ENCODE measurements around the gene CYTH2.

The CYTH2 gene

GRCh38 chr19:48511321-48511731, 42.2 kb downstream of the CYTH2 start:
- Histone ChIP-seq H3K4me2 (ENCODE audit: low read length) (peak overlapping the region; percentile 80), H4K20me1 (ENCODE audit: control insufficient read depth, insufficient read depth, low read depth, low read length) (peaks cover 2% of the 10 kb centered on the region; the same call in 1 of the 2 replicates), H3K4me1 (ENCODE audit: control insufficient read depth, low read length) (peaks cover 32% of the 10 kb centered on the region), H3K79me2 (ENCODE audit: control insufficient read depth, low read length) (no peaks in the 10 kb centered on the region), H3F3A (ENCODE audit: control insufficient read depth, insufficient read depth) (peaks cover 16% of the 10 kb centered on the region), H3K27me3 (ENCODE audit: control insufficient read depth, low read length) (peaks cover 9% of the 10 kb centered on the region), H3K9me3 (ENCODE audit: control insufficient read depth, insufficient read depth, low read length) (no peaks in the 10 kb centered on the region), H3K9me2 (replicated peaks; ENCODE audit: control insufficient read depth, low read length) (no peaks in the 10 kb centered on the region), H3K4me3 (ENCODE audit: low read length) (peak overlapping the region; percentile 87), H3K27ac (ENCODE audit: low read depth, low read length) (no peak overlapping the region), H3K36me3 (ENCODE audit: control insufficient read depth, low read length) (no peaks in the 10 kb centered on the region)
- TF ChIP-seq EZH2phosphoT487 (IDR thresholded peaks at IDR 0.05; ENCODE audit: borderline replicate concordance, low read length), result no peak
- no peak for TF ChIP-seq CTCF (IDR thresholded peaks at IDR 0.05; ENCODE audit: low read depth, low read length, poor library complexity, severe bottlenecking)

- peak within 1 kb of the TSS; percentile 80 for H3K4me2 ChIP-seq (ENCODE audit: low read length)
- peak within 1 kb of the TSS; percentile 87 for H3K4me3 ChIP-seq (ENCODE audit: low read length)
- no peak for TF ChIP-seq EZH2phosphoT487 (IDR thresholded peaks at IDR 0.05; ENCODE audit: borderline replicate concordance, low read length)
- no peak for TF ChIP-seq CTCF (IDR thresholded peaks at IDR 0.05; ENCODE audit: low read depth, low read length, poor library complexity, severe bottlenecking)
These were observed 42.8 kb downstream of the CYTH2 start, which contains the start of gene LMTK3 for GRCh38 chr19:48511800-48512503. Gene LMTK3, minus strand, starts transcription at chr19:48511835. Its CDS starts 259 bp downstream, at chr19:48511576.

GRCh38 chr19:48512504-48513288, 43.5 kb downstream of the CYTH2 start:
- no peak overlapping the region for H3K27ac ChIP-seq (ENCODE audit: low read depth, low read length)
- peak overlapping the region; percentile 80 for H3K4me2 ChIP-seq (ENCODE audit: low read length)
- no peaks in the 10 kb centered on the region for H3K79me2 ChIP-seq (ENCODE audit: control insufficient read depth, low read length)
- H4K20me1 ChIP-seq (ENCODE audit: control insufficient read depth, insufficient read depth, low read depth, low read length), result peaks cover 2% of the 10 kb centered on the region; the same call in 1 of the 2 replicates
- peak overlapping the region; percentile 87 for H3K4me3 ChIP-seq (ENCODE audit: low read length)
- H3K27me3 ChIP-seq (ENCODE audit: control insufficient read depth, low read length), result peaks cover 9% of the 10 kb centered on the region
- TF ChIP-seq EZH2phosphoT487 (IDR thresholded peaks at IDR 0.05; ENCODE audit: borderline replicate concordance, low read length) (no peak), CTCF (IDR thresholded peaks at IDR 0.05; ENCODE audit: low read depth, low read length, poor library complexity, severe bottlenecking) (no peak)
- H3K4me1 ChIP-seq (ENCODE audit: control insufficient read depth, low read length), result peaks cover 32% of the 10 kb centered on the region
- no peaks in the 10 kb centered on the region for H3K9me2 ChIP-seq (replicated peaks; ENCODE audit: control insufficient read depth, low read length)
- H3K9me3 ChIP-seq (ENCODE audit: control insufficient read depth, insufficient read depth, low read length), result no peaks in the 10 kb centered on the region
- peaks cover 16% of the 10 kb centered on the region for H3F3A ChIP-seq (ENCODE audit: control insufficient read depth, insufficient read depth)
- H3K36me3 ChIP-seq (ENCODE audit: control insufficient read depth, low read length), result no peaks in the 10 kb centered on the region

More at GRCh38 chr19:48511800-48512503, 42.8 kb downstream of the CYTH2 start, which contains the start of gene LMTK3:
- peaks cover 16% of the 10 kb centered on the region for H3F3A ChIP-seq (ENCODE audit: control insufficient read depth, insufficient read depth)
- no peaks in the 10 kb centered on the region for H3K79me2 ChIP-seq (ENCODE audit: control insufficient read depth, low read length)
- no peaks in the 10 kb centered on the region for H3K36me3 ChIP-seq (ENCODE audit: control insufficient read depth, low read length)
- H3K9me3 ChIP-seq (ENCODE audit: control insufficient read depth, insufficient read depth, low read length), result no peaks in the 10 kb centered on the region
- H3K27ac ChIP-seq (ENCODE audit: low read depth, low read length), result no peak within 1 kb of the TSS
- peaks cover 32% of the 10 kb centered on the region for H3K4me1 ChIP-seq (ENCODE audit: control insufficient read depth, low read length)
- peaks cover 2% of the 10 kb centered on the region; the same call in 1 of the 2 replicates for H4K20me1 ChIP-seq (ENCODE audit: control insufficient read depth, insufficient read depth, low read depth, low read length)
- no peaks in the 10 kb centered on the region for H3K9me2 ChIP-seq (replicated peaks; ENCODE audit: control insufficient read depth, low read length)
- peaks cover 9% of the 10 kb centered on the region for H3K27me3 ChIP-seq (ENCODE audit: control insufficient read depth, low read length)

Data from DOHH2 (cell line).